Endothelial cell (in vitro differentiated cells): ENCODE results near the gene RIPK4. TPM values are rescaled to one million over a fixed set of nuclear protein-coding genes. Genes with fewer than 3 reads are reported as not detected.

Experiments used
- DNase-seq: peaks from one replicate; pipeline ENCODE4 v3.0.0; 2021; ENCODE audit warnings: low spot score
- H3K27ac Mint-ChIP-seq: one replicate; pipeline ENCODE4 v1.8.0; 2021; ENCODE audit warnings: mixed read lengths, inconsistent platforms; ENCODE audit not compliant: unreplicated experiment
- H3K27me3 Mint-ChIP-seq: one replicate; pipeline ENCODE4 v1.8.0; 2021; ENCODE audit warnings: mild to moderate bottlenecking, moderate library complexity, mixed read lengths, inconsistent platforms; ENCODE audit not compliant: unreplicated experiment
- H3K36me3 Mint-ChIP-seq: one replicate; pipeline ENCODE4 v1.8.0; 2021; ENCODE audit warnings: mild to moderate bottlenecking, low read depth, mixed read lengths, inconsistent platforms; ENCODE audit not compliant: unreplicated experiment
- H3K4me1 Mint-ChIP-seq: one replicate; pipeline ENCODE4 v1.8.0; 2021; ENCODE audit warnings: mild to moderate bottlenecking, mixed read lengths, inconsistent platforms; ENCODE audit not compliant: unreplicated experiment
- H3K4me3 Mint-ChIP-seq: one replicate; pipeline ENCODE4 v1.8.0; 2021; ENCODE audit warnings: mild to moderate bottlenecking, mixed read lengths, inconsistent platforms; ENCODE audit not compliant: unreplicated experiment
- H3K9me3 Mint-ChIP-seq: one replicate; pipeline ENCODE4 v1.8.0; 2021; ENCODE audit warnings: mixed read lengths, inconsistent platforms; ENCODE audit not compliant: unreplicated experiment
- total RNA-seq: library from RNA; stranded (reverse); fragmentation: NEBNext Ultra II Directional; extraction: Animal tissue kit (Norgen Biotek cat#: 25700); gene quantifications from one replicate; pipeline ENCODE4 v1.2.1, GENCODE V29; 2021; ENCODE audit not compliant: unreplicated experiment
- TF ChIP-seq, protein P1 (sequence below): fragments of 200-600 bp; sonication (generic); IDR thresholded peaks from one replicate; pipeline ENCODE4 v1.5.0; 2021; ENCODE audit warnings: antibody characterized with exemption; ENCODE audit not compliant: unreplicated experiment

The RIPK4 gene
- total RNA-seq, 1 donor from 2014 or later, result 9.6 TPM

DNA sequence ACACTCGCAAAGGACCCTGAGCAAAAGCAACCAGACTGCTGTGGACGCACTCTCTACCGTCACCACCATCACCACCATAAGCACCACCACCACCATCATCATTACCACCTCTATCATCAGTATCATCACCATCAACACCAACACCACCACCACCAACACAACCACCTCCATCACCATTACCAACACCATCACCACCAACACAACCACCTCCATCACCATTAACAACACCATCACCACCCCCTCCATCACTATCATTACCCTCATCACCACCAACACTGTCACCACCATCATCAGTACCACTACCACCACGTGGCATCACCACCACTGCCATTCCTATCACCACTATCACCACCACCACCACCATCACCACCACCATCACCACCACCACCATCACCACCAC lies 38.8 kb upstream of the RIPK4 start:
- DNase-seq, result no peak
- H3K9me3 Mint-ChIP-seq, result no peaks in the 10 kb centered on the region
- no peaks in the 10 kb centered on the region for H3K4me1 Mint-ChIP-seq
- H3K27ac Mint-ChIP-seq, result no peak overlapping the region
- H3K4me3 Mint-ChIP-seq, result peak overlapping the region; percentile 2
- H3K27me3 Mint-ChIP-seq, result peaks cover 5% of the 10 kb centered on the region
- TF ChIP-seq, protein P1, sequence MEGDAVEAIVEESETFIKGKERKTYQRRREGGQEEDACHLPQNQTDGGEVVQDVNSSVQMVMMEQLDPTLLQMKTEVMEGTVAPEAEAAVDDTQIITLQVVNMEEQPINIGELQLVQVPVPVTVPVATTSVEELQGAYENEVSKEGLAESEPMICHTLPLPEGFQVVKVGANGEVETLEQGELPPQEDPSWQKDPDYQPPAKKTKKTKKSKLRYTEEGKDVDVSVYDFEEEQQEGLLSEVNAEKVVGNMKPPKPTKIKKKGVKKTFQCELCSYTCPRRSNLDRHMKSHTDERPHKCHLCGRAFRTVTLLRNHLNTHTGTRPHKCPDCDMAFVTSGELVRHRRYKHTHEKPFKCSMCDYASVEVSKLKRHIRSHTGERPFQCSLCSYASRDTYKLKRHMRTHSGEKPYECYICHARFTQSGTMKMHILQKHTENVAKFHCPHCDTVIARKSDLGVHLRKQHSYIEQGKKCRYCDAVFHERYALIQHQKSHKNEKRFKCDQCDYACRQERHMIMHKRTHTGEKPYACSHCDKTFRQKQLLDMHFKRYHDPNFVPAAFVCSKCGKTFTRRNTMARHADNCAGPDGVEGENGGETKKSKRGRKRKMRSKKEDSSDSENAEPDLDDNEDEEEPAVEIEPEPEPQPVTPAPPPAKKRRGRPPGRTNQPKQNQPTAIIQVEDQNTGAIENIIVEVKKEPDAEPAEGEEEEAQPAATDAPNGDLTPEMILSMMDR, result no peak
- peaks cover 12% of the 10 kb centered on the region for H3K36me3 Mint-ChIP-seq

DNA sequence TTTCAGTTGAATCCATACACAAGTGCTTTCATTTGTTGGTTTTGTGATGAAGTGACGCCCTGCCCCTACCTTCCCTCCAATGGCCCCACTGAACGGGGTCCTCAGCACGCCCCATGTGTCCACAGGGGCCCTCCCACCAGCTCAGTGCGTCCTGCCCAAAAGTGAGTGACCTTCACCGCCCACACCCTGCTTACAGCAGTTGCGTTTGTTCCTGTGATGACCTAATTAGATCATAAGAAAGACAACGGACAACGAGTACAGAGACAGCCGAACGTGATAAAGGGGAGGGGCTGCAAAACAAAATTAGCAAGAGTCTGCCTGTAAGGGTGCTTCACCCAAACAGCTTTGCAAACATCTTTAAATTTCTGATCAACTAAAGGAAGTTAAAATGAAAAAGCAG lies 38.2 kb upstream of the RIPK4 start:
- H3K4me1 Mint-ChIP-seq, result no peaks in the 10 kb centered on the region
- peaks cover 14% of the 10 kb centered on the region for H3K36me3 Mint-ChIP-seq
- TF ChIP-seq, protein P1, result no peak
- no peak for DNase-seq
- no peak overlapping the region for H3K4me3 Mint-ChIP-seq
- H3K27me3 Mint-ChIP-seq, result peaks cover 5% of the 10 kb centered on the region
- no peaks in the 10 kb centered on the region for H3K9me3 Mint-ChIP-seq
- H3K27ac Mint-ChIP-seq, result no peak overlapping the region

DNA sequence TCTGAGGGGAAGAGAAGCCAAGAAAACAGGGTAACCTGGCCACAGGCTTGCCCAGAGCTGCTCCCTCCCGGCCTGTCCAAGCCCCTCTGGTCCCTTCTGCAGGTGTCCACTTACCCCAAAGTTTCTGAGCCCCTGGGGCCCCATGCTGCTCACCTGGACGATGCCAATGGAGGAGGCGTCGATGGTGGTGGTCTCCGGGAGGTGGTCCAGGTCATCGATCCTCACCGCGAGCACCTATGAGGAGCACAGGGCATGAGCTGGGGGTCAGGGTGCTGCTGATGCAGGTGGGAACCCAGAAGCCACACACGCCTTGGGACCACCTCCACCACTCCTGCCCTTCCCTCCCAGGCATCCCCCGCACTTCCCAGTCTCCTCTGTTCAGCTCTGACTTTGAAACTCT lies 37.5 kb upstream of the RIPK4 start:
- TF ChIP-seq, protein P1, result no peak
- no peaks in the 10 kb centered on the region for H3K9me3 Mint-ChIP-seq
- peaks cover 5% of the 10 kb centered on the region for H3K27me3 Mint-ChIP-seq
- no peak overlapping the region for H3K27ac Mint-ChIP-seq
- no peak overlapping the region for H3K4me3 Mint-ChIP-seq
- peaks cover 11% of the 10 kb centered on the region for H3K36me3 Mint-ChIP-seq
- no peaks in the 10 kb centered on the region for H3K4me1 Mint-ChIP-seq
- DNase-seq, result no peak

DNA sequence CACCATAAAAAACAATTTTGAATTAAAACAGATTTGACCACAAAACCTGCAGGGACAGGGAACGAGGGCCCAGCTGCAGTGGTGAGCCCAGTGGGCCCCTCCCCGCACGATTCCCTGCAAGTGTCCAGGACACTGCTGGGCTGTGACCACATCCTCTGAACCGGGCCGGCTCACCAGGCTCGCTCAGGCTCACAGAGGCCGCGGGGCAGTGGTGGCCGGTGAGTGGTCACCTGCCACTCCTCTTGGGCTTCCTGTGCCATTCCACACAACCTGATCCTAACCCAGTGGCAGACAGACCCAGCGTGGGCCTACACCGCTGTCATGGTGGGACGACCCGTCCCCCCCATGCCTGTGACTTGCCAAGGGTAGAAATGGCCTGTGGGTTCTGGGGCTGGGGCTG lies 36.5 kb upstream of the RIPK4 start:
- Mint-ChIP-seq H3K27me3 (peaks cover 5% of the 10 kb centered on the region), H3K4me1 (no peaks in the 10 kb centered on the region), H3K36me3 (peaks cover 10% of the 10 kb centered on the region), H3K27ac (no peak overlapping the region), H3K4me3 (no peak overlapping the region), H3K9me3 (no peaks in the 10 kb centered on the region)
- DNase-seq, result no peak
- TF ChIP-seq, protein P1, result no peak

DNA sequence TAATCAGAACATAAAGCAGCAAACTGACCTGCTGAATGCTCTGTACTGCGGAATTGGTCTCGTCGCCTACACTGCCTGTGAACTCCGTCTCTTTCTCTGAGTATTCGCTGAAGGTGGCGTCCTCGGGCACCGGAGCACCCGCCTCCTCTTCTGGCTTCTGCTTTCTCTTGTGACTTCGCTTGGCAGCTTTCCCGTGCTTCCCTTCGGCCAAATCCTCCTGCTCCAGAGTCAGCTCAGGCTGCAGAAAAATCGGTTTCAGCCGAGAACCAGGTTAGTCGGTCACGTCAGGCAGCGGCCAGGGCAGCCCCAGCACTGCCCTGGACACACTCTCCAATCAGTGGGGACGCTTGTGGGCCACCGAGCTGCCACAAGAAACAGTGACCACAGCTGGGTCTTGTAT lies 35.8 kb upstream of the RIPK4 start:
- no peak for DNase-seq
- H3K27me3 Mint-ChIP-seq, result peaks cover 4% of the 10 kb centered on the region
- no peaks in the 10 kb centered on the region for H3K4me1 Mint-ChIP-seq
- H3K9me3 Mint-ChIP-seq, result no peaks in the 10 kb centered on the region
- no peak overlapping the region for H3K27ac Mint-ChIP-seq
- H3K4me3 Mint-ChIP-seq, result no peak overlapping the region
- TF ChIP-seq, protein P1, result no peak
- peaks cover 10% of the 10 kb centered on the region for H3K36me3 Mint-ChIP-seq
